ENCODE results near the gene ARHGAP27.

The ARHGAP27 gene

DNA sequence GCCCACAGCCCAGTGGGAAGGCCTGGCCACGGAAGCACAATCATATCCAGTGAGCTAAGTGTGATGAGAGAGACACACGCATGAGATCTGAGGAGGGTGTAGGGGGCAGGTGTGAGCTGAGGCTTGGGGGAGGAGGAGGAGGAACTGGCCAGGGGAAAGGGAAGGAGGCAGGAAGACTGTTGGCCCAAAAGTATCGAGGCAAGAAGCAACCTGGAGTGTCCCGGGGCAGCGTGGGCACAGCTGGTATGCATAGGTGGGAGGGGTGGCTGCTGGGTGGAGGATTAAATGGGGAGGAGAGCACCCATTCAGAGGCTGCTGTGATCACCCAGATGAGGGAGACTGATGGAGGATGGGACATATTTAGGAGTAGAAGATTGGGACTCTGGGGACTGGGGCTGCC, 41.4 kb downstream of the ARHGAP27 start:
- no peak for TF ChIP-seq FOXM1 (IDR thresholded peaks at IDR 0.05; ENCODE audit: borderline replicate concordance, low read depth)
- TF ChIP-seq, protein P1, sequence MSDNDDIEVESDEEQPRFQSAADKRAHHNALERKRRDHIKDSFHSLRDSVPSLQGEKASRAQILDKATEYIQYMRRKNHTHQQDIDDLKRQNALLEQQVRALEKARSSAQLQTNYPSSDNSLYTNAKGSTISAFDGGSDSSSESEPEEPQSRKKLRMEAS (IDR thresholded peaks at IDR 0.05) = no peak
- TF ChIP-seq NFIC (IDR thresholded peaks at IDR 0.05) = no peak
- TF ChIP-seq CEBPB (IDR thresholded peaks at IDR 0.05) = no peak
- TF ChIP-seq TAF1 (IDR thresholded peaks at IDR 0.05; ENCODE audit: low read depth) = no peak
- TF ChIP-seq TEAD4 (IDR thresholded peaks at IDR 0.05) = no peak
- TF ChIP-seq YY1 (IDR thresholded peaks at IDR 0.05; ENCODE audit: low read depth) = no peak
- no peak for TF ChIP-seq RAD21 (IDR thresholded peaks at IDR 0.05; ENCODE audit: low read depth)
- TF ChIP-seq CREB1 (IDR thresholded peaks at IDR 0.05; ENCODE audit: low read depth) = no peak
- TF ChIP-seq, protein P2, sequence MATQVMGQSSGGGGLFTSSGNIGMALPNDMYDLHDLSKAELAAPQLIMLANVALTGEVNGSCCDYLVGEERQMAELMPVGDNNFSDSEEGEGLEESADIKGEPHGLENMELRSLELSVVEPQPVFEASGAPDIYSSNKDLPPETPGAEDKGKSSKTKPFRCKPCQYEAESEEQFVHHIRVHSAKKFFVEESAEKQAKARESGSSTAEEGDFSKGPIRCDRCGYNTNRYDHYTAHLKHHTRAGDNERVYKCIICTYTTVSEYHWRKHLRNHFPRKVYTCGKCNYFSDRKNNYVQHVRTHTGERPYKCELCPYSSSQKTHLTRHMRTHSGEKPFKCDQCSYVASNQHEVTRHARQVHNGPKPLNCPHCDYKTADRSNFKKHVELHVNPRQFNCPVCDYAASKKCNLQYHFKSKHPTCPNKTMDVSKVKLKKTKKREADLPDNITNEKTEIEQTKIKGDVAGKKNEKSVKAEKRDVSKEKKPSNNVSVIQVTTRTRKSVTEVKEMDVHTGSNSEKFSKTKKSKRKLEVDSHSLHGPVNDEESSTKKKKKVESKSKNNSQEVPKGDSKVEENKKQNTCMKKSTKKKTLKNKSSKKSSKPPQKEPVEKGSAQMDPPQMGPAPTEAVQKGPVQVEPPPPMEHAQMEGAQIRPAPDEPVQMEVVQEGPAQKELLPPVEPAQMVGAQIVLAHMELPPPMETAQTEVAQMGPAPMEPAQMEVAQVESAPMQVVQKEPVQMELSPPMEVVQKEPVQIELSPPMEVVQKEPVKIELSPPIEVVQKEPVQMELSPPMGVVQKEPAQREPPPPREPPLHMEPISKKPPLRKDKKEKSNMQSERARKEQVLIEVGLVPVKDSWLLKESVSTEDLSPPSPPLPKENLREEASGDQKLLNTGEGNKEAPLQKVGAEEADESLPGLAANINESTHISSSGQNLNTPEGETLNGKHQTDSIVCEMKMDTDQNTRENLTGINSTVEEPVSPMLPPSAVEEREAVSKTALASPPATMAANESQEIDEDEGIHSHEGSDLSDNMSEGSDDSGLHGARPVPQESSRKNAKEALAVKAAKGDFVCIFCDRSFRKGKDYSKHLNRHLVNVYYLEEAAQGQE (IDR thresholded peaks at IDR 0.05; ENCODE audit: low read depth) = no peak
- no peak for TF ChIP-seq TCF12 (IDR thresholded peaks at IDR 0.05; ENCODE audit: low read depth)
- no peak for TF ChIP-seq EGR1 (IDR thresholded peaks at IDR 0.05)
- TF ChIP-seq, protein P3, sequence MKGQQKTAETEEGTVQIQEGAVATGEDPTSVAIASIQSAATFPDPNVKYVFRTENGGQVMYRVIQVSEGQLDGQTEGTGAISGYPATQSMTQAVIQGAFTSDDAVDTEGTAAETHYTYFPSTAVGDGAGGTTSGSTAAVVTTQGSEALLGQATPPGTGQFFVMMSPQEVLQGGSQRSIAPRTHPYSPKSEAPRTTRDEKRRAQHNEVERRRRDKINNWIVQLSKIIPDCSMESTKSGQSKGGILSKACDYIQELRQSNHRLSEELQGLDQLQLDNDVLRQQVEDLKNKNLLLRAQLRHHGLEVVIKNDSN (IDR thresholded peaks at IDR 0.05) = no peak
- TF ChIP-seq ZBTB7A (IDR thresholded peaks at IDR 0.05; ENCODE audit: low read depth) = no peak

DNA sequence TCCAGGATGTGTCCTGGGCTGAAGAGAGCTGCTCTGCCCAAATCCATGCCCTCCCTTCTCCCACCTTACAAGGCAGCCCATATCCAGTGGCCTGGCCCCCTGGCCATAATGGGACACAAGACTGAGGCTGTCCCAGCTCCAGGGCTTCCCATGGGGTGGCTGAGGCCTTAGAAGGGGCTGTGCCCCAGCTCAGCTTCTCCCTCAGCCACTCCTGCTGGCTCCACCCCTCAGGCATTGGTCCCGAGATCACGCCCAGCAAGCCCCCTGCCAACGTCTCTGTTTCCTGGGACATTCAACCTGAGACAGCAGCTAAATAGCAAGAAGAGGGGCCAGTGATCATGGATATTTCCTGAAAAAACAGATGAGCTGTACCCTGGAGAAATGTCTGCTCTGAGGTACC, 43.3 kb downstream of the ARHGAP27 start:
- no peak for TF ChIP-seq CREB1 (IDR thresholded peaks at IDR 0.05; ENCODE audit: low read depth)
- TF ChIP-seq RAD21 (IDR thresholded peaks at IDR 0.05; ENCODE audit: low read depth) = no peak
- no peak for TF ChIP-seq NFIC (IDR thresholded peaks at IDR 0.05)
- TF ChIP-seq, protein P3 (IDR thresholded peaks at IDR 0.05) = no peak
- no peak for TF ChIP-seq TEAD4 (IDR thresholded peaks at IDR 0.05)
- TF ChIP-seq CEBPB (IDR thresholded peaks at IDR 0.05) = no peak
- TF ChIP-seq, protein P2 (IDR thresholded peaks at IDR 0.05; ENCODE audit: low read depth) = no peak
- TF ChIP-seq EGR1 (IDR thresholded peaks at IDR 0.05) = no peak
- no peak for TF ChIP-seq TAF1 (IDR thresholded peaks at IDR 0.05; ENCODE audit: low read depth)
- TF ChIP-seq, protein P1 (IDR thresholded peaks at IDR 0.05) = no peak
- TF ChIP-seq TCF12 (IDR thresholded peaks at IDR 0.05; ENCODE audit: low read depth) = no peak
- no peak for TF ChIP-seq EP300 (IDR thresholded peaks at IDR 0.05; ENCODE audit: borderline replicate concordance)
- no peak for TF ChIP-seq YY1 (IDR thresholded peaks at IDR 0.05; ENCODE audit: low read depth)
- TF ChIP-seq ZBTB7A (IDR thresholded peaks at IDR 0.05; ENCODE audit: low read depth) = no peak
- no peak for TF ChIP-seq FOXM1 (IDR thresholded peaks at IDR 0.05; ENCODE audit: borderline replicate concordance, low read depth)

DNA sequence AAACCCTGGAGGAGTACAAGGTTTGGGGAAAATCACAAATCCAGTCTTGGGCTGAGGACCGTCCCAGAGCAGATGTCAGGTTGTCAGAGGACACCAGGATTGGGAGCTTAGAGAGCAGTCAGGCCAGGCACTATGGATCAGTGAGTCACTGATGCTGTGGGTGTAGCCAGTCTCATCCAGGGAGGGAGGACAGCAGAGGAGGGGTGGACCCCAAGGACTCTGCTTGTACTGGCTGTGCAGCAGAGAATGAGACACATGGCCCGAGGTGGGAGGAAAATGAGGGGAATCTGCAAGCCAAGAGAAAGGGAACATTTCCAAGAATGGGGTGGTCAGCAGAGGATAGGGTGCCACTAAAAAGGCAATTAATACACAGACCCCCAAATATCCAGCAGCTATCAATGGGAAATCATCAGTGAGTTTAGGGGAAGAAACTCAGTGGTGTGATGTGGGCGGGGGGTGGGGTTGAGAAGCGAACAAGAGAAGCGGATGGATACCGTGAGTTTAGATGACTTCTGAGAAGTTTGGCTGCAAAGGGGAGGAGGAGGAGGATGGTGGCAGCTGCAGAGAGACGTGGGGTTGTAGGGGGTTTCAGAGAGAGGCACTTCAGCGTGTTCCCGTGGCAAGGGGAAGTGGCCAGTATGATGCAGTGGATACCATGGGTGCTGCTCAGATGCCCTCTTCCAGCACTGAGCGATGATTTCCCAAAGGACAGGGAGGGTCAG, 43.9 kb downstream of the ARHGAP27 start:
- TF ChIP-seq TAF1 (IDR thresholded peaks at IDR 0.05; ENCODE audit: low read depth) = no peak
- TF ChIP-seq, protein P2 (IDR thresholded peaks at IDR 0.05; ENCODE audit: low read depth) = no peak

DNA sequence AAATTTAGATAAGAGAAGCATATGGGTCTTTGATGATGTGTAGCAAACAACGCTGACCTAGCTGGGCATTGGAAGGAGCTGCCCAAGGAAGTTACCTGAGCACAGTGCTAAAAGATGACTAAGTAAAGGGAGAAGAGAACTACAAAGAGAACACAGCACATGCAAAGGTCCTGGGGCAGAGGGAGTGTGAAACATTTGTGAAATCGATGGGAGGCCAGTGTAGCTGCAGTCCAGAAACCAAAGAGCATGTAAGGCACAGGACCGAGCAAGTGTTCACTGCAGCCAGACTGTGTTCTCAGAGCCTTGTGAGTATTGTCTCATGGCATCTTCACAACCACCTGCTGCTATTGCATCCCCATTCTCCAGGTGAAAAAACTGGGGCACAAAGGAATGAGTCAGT, 44.9 kb downstream of the ARHGAP27 start:
- TF ChIP-seq NFIC (IDR thresholded peaks at IDR 0.05) = no peak

DNA sequence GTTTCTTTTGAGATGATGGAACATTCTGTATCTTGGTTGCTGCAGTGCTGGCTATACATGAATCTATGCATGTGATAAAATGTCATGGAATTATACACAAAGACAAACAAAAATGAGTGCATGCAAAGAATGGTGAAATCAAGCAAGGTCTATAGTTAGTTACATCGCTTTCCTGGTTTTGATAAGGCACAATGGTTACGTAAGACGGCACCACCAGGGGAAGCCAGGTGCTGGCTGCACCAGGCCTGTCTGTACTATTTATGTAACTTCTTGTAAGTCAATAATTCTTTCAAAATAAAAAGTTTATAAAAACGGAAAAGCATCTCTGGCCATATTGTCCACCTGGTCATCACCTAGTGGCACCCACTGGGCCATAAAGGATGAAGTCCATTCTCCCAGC, 46.5 kb downstream of the ARHGAP27 start:
- TF ChIP-seq TAF1 (IDR thresholded peaks at IDR 0.05; ENCODE audit: low read depth) = no peak
- TF ChIP-seq, protein P2 (IDR thresholded peaks at IDR 0.05; ENCODE audit: low read depth) = no peak
- no peak for TF ChIP-seq YY1 (IDR thresholded peaks at IDR 0.05; ENCODE audit: low read depth)
- TF ChIP-seq, protein P3 (IDR thresholded peaks at IDR 0.05) = no peak
- TF ChIP-seq RAD21 (IDR thresholded peaks at IDR 0.05; ENCODE audit: low read depth) = no peak
- TF ChIP-seq, protein P1 (IDR thresholded peaks at IDR 0.05) = no peak
- no peak for TF ChIP-seq FOXM1 (IDR thresholded peaks at IDR 0.05; ENCODE audit: borderline replicate concordance, low read depth)
- TF ChIP-seq ZBTB7A (IDR thresholded peaks at IDR 0.05; ENCODE audit: low read depth) = no peak
- TF ChIP-seq NFIC (IDR thresholded peaks at IDR 0.05) = no peak
- no peak for TF ChIP-seq CEBPB (IDR thresholded peaks at IDR 0.05)
- TF ChIP-seq CREB1 (IDR thresholded peaks at IDR 0.05; ENCODE audit: low read depth) = no peak
